ENCODE measurements around the gene E2F2. TPM values are rescaled to one million over a fixed set of nuclear protein-coding genes. Genes with fewer than 3 reads are reported as not detected.
A peak's percentile ranks its signal among the peaks of the same experiment; 100 is the strongest.

Gene E2F2
- total and polyA plus RNA-seq, 12 donors, result 0.07 to 3.7 (median 0.35) TPM; not detected in 1

GRCh38 chr1:23562137-23562876 lies 31.3 kb upstream of the E2F2 start:
- TF ChIP-seq POLR2A (IDR thresholded peaks at IDR 0.05), result peak in 1 of 2 donors; percentile 44
- no peak for TF ChIP-seq CTCF (IDR thresholded peaks at IDR 0.05)
- intact Hi-C loops (cut with DNase I), result no loop called here
- no peak overlapping the region for H3K4me3 ChIP-seq

DNA sequence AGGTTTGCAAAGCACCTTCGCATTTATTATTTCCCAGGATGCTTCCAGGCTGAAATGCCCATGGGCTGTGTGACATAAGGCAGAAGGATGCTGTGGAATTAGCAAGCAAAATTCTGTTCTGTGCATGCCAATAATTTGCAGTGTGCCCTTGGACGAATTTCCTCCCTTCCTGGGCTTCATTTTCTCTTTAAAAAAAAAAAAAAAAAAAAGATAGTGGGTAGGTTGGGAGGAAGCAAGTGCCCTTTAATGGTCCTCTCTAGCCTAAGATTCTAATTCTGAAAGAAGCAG lies 30.7 kb upstream of the E2F2 start:
- DNase-seq, result no peak
- no peaks in the 10 kb centered on the region for H3K36me3 ChIP-seq (replicated peaks in 1 of 2)
- H3K4me3 ChIP-seq, result peak overlapping the region in 1 of 4 donors; percentile 2
- peaks cover 9 to 40% of the 10 kb centered on the region in 2 donors for H3K4me1 ChIP-seq (replicated peaks in 1 of 2)
- no peaks in the 10 kb centered on the region for H3K27me3 ChIP-seq
- peak overlapping the region in 4 of 5 donors; percentile 72 to 91 (median 84) for H3K27ac ChIP-seq
- WGBS, 4 donors, result 19 to 42% (median 37%) methylated on average over 2 of the region's 2 CpGs
- intact Hi-C loops (cut with DNase I), result no loop called here
- H3K9me3 ChIP-seq (replicated peaks in 1 of 3), result no peaks in the 10 kb centered on the region
- TF ChIP-seq POLR2A (IDR thresholded peaks at IDR 0.05), result no peak
- no peak for TF ChIP-seq CTCF (IDR thresholded peaks at IDR 0.05)

More at GRCh38 chr1:23562137-23562876, 31.3 kb upstream of the E2F2 start:
- Histone ChIP-seq H3K4me1 (replicated peaks in 1 of 2) (peaks cover 9 to 40% of the 10 kb centered on the region in 2 donors), H3K27me3 (no peaks in the 10 kb centered on the region), H3K27ac (peak overlapping the region in 4 of 5 donors; percentile 56 to 91 (median 80)), H3K36me3 (replicated peaks in 1 of 2) (no peaks in the 10 kb centered on the region), H3K9me3 (replicated peaks in 1 of 3) (no peaks in the 10 kb centered on the region)
- peak; percentile 91 to 98 (median 96) for DNase-seq
- 0 to 3% (median 1%) methylated on average over 17 to 19 of the region's 19 CpGs for WGBS, 4 donors

DNA sequence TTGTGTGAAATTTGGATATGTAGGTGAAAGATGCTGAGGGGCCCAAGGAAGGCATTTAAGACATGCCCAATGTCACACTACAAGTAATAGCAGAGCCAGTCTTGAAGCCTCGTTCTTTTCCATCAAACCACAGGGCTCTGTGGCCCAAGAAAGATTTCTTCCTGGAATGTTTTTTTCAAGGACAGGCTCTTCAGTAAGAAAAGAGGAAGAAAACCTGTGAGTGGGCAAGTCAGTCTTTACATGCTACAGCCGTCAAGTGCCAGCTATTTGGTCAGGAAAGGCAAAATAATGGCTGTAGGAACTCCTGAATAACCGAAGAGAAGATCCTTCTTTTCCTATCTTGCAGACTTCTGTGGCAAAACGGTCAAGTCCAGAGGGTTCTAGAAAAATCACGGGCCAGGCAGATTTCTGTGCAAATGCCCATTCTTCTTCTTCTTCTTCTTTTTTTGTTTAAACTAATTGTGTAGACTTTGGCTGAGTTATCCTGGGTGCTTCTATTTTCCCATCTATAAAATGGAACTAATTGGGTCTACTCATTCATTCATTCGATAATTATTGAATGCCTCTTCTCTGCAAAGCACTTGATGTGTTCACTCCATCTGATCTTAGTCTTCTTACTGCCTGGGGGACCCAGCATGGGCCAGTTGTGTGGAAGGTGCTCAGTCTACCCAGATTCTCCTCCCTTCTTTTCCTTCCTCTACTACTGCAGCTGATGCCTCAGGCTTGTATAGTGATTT lies 30.2 kb upstream of the E2F2 start:
- peak overlapping the region in 1 of 4 donors; percentile 6 for H3K4me3 ChIP-seq
- intact Hi-C loops (cut with DNase I), result no loop called here
- no peak for TF ChIP-seq CTCF (IDR thresholded peaks at IDR 0.05)
- H3K27me3 ChIP-seq, result no peaks in the 10 kb centered on the region
- H3K36me3 ChIP-seq (replicated peaks in 1 of 2), result no peaks in the 10 kb centered on the region
- no peak for DNase-seq
- WGBS, 4 donors, result 46 to 51% (median 51%) methylated on average over 6 of the region's 6 CpGs
- H3K4me1 ChIP-seq (replicated peaks in 1 of 2), result peaks cover 9 to 41% of the 10 kb centered on the region in 2 donors
- H3K9me3 ChIP-seq (replicated peaks in 1 of 3), result no peaks in the 10 kb centered on the region
- H3K27ac ChIP-seq, result peak overlapping the region in 4 of 5 donors; percentile 72 to 91 (median 84)

DNA sequence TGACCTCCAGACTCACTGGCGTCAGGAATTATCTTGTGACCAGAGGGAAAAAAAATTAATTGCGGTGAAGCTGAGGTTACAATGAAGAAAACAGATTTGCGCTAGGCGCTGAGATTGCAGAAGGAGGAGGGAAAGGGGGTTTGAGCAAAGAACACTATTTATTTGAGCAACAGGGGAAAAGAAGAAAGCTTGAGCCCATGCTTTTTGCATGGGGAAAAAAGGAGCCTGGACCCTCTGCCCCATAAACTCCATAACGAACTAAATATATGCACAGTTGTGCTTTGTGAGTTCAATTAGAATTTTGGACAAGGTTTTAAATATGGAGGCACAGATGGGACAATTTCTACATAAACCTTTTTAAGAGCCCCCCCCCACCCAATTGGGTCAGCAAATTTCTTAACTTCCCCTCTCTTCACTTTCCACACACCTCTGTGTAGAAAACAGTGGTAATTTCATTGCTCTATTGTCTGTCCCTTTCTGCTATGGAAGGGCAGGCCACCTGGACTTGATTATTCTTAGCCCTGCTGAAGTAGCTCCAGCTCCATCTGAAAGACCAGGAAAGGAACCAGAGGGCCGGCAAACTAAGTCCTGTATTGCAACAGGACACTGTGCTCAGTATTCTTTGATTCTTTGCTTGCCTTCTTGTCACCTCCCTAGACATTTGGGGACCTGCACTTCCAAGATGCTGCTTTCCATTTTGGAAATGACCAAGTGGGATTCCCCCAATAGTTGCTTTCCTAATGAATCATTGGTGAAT lies 29.1 kb upstream of the E2F2 start:
- peak overlapping the region in 2 of 4 donors; percentile 64 to 65 for H3K4me3 ChIP-seq
- intact Hi-C loops (cut with DNase I), result no loop called here
- H3K4me1 ChIP-seq (replicated peaks in 1 of 2), result peaks cover 10 to 52% of the 10 kb centered on the region in 2 donors
- H3K9me3 ChIP-seq (replicated peaks in 1 of 3), result no peaks in the 10 kb centered on the region
- TF ChIP-seq CTCF (IDR thresholded peaks at IDR 0.05) (no peak), POLR2A (IDR thresholded peaks at IDR 0.05) (no peak)
- H3K27ac ChIP-seq, result peak overlapping the region; percentile 61 to 91 (median 80)
- H3K27me3 ChIP-seq, result no peaks in the 10 kb centered on the region
- no peaks in the 10 kb centered on the region for H3K36me3 ChIP-seq (replicated peaks in 1 of 2)
- no peak for DNase-seq
- WGBS, 4 donors, result 13 to 21% (median 18%) methylated on average over 6 of the region's 6 CpGs
